Epithelial cell of proximal tubule (primary cell): ENCODE results near the gene BRF1. TPM values are rescaled to one million over a fixed set of nuclear protein-coding genes. Genes with fewer than 3 reads are reported as not detected.
A peak's percentile ranks its signal among the peaks of the same experiment; 100 is the strongest.

Source experiments
- DNase-seq: peaks from one replicate; pipeline ENCODE4 v3.0.0-alpha.2; 2011; ENCODE audit warnings: low read depth
- H3K4me3 ChIP-seq: 2 replicates; pipeline ENCODE4 v1.5.1; 2011; ENCODE audit warnings: low read depth, mild to moderate bottlenecking, low read length
- CTCF ChIP-seq: conservative IDR thresholded peaks from 2 replicates; pipeline ENCODE4 v1.5.1; 2012; ENCODE audit warnings: low read depth, mild to moderate bottlenecking, low read length
- total RNA-seq: library from RNA; depleted of rRNA; stranded (reverse); fragments of >200 nt; gene quantifications from 2 replicates; pipeline ENCODE4 v1.2.3, GENCODE V29; 2015

Gene BRF1
- total RNA-seq, 1 donor from 2014 or later: 23.8 TPM

- DNase-seq: no peak
- H3K4me3 ChIP-seq: peak overlapping the region; percentile 73
- TF ChIP-seq CTCF: no peak
These were observed 14.5 kb upstream of the BRF1 start for GRCh38 chr14:105315211-105315721.

- DNase-seq: no peak
- peak within 1 kb of the TSS; percentile 73 for H3K4me3 ChIP-seq
- no peak for TF ChIP-seq CTCF
These were observed 13.7 kb upstream of the BRF1 start, which contains the start of gene PACS2 for GRCh38 chr14:105314287-105315200. PACS2 (plus strand) TSS chr14:105314748; CDS start chr14:105314919, 171 bp downstream.

GRCh38 chr14:105313381-105314286, 12.8 kb upstream of the BRF1 start:
- H3K4me3 ChIP-seq: peak overlapping the region; percentile 60
- no peak for TF ChIP-seq CTCF
- DNase-seq: no peak

- no peak overlapping the region for H3K4me3 ChIP-seq
- TF ChIP-seq CTCF: no peak
- DNase-seq: no peak
These were observed 12.2 kb upstream of the BRF1 start for GRCh38 chr14:105312973-105313372.

GRCh38 chr14:105311838-105312237, 11.0 kb upstream of the BRF1 start:
- TF ChIP-seq CTCF: no peak
- H3K4me3 ChIP-seq: no peak overlapping the region

GRCh38 chr14:105309371-105309770, 8.6 kb upstream of the BRF1 start:
- no peak for TF ChIP-seq CTCF
- DNase-seq: no peak
- no peak overlapping the region for H3K4me3 ChIP-seq

More at GRCh38 chr14:105311838-105312237, 11.0 kb upstream of the BRF1 start:
- no peak for DNase-seq
